ENCODE data around the gene CEP170B. TPM values are rescaled to one million over a fixed set of nuclear protein-coding genes. Genes with fewer than 3 reads are reported as not detected.
"Not testable (repeated sequence)": the region's sequence is repeated elsewhere in the genome, so short reads cannot be mapped to it uniquely, and the experiment has no call there.

CEP170B gene
- total RNA-seq, 3 donors from 2014 or later: 10.1 to 14.8 (median 13.8) TPM

DNA sequence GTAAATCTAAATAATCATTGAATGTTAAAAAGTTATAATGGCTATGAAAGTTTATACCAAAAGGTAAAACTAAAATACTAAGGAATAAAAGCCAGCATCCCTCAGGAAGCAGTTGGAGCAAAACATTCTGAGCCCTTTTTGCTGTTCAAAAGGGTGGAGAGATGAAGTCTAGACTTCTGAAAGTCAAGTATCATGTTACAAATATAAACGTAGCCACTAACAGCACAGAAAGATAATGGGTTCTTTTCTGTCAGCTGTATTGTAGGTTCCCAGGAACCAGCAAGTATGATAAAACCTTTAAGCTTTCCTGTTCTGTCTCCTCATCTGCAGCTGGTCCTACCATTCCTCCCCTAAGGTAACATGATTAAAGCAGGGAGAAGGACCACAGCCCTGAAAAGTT is 43.2 kb downstream of the CEP170B start:
- intact Hi-C loops (cut with DNase I; ENCODE audit: low total_unique reads): loop anchor here (10.0 kb wide), 1 partner anchor 1134 kb away; no protein-coding TSS in a partner anchor
- peaks cover 3 to 9% of the 10 kb centered on the region in 2 donors for H3K9me3 ChIP-seq
- H3K27ac ChIP-seq: no peak overlapping the region
- H3K4me1 ChIP-seq: no peaks in the 10 kb centered on the region
- TF ChIP-seq POLR2AphosphoS5 (IDR thresholded peaks at IDR 0.05) (no peak), POLR2A (IDR thresholded peaks at IDR 0.05) (no peak)
- TF ChIP-seq, protein P1, sequence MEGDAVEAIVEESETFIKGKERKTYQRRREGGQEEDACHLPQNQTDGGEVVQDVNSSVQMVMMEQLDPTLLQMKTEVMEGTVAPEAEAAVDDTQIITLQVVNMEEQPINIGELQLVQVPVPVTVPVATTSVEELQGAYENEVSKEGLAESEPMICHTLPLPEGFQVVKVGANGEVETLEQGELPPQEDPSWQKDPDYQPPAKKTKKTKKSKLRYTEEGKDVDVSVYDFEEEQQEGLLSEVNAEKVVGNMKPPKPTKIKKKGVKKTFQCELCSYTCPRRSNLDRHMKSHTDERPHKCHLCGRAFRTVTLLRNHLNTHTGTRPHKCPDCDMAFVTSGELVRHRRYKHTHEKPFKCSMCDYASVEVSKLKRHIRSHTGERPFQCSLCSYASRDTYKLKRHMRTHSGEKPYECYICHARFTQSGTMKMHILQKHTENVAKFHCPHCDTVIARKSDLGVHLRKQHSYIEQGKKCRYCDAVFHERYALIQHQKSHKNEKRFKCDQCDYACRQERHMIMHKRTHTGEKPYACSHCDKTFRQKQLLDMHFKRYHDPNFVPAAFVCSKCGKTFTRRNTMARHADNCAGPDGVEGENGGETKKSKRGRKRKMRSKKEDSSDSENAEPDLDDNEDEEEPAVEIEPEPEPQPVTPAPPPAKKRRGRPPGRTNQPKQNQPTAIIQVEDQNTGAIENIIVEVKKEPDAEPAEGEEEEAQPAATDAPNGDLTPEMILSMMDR (IDR thresholded peaks at IDR 0.05): no peak
- H3K36me3 ChIP-seq: no peaks in the 10 kb centered on the region
- H3K27me3 ChIP-seq: peaks cover 0 to 7% of the 10 kb centered on the region in 2 donors
- H3K4me3 ChIP-seq: no peak overlapping the region
- no peak for DNase-seq (ENCODE audit: low spot score in 2 of 2)

DNA sequence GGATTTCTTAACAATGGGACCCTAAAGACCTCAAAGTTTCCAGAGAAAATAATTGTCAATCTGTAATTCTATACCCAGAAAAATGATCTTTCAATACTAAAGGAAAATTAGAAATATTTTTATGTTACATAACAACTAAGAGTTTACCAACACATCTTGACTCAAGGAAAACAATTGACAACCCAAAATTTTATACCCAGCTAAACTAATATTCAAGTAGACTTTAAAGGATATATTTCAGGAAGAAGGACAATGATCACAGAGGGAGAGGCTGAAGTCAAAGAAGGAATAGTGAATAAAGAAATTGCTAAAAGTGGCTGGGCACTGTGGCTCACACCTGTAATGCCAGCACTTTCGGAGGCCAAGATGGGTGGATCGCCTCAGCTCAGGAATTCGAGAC is 47.0 kb downstream of the CEP170B start:
- Histone ChIP-seq H3K27ac (no peak overlapping the region), H3K4me1 (no peaks in the 10 kb centered on the region), H3K4me3 (no peak overlapping the region), H3K9me3 (peaks cover 3 to 9% of the 10 kb centered on the region in 2 donors), H3K36me3 (no peaks in the 10 kb centered on the region), H3K27me3 (no peaks in the 10 kb centered on the region)
- DNase-seq (ENCODE audit: low spot score in 2 of 2): peak in 1 of 2 donors; percentile 10
- TF ChIP-seq, protein P1 (IDR thresholded peaks at IDR 0.05): no peak
- no peak for TF ChIP-seq POLR2AphosphoS5 (IDR thresholded peaks at IDR 0.05)
- no peak for TF ChIP-seq POLR2A (IDR thresholded peaks at IDR 0.05)
- intact Hi-C loops (cut with DNase I; ENCODE audit: low total_unique reads): no loop called here

DNA sequence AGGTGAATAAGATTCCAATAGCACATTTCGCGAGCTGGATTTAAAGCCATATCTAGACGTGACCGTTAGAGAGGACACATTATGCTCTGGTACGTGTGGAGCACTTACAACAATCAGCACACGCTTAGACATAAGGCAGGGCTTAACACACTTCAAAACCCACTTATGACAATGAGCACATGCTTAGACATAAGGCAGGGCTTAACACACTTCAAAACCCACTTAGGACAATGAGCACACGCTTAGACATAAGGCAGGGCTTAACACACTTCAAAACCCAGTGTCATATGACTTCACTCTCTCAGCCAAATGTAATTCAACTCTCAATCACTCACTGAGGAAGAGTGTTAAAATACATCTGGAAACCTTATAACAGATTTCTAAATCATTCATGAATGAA is 48.4 kb downstream of the CEP170B start:
- Histone ChIP-seq H3K27ac (no peak overlapping the region), H3K9me3 (peaks cover 3 to 9% of the 10 kb centered on the region in 2 donors), H3K4me3 (no peak overlapping the region), H3K27me3 (no peaks in the 10 kb centered on the region), H3K4me1 (no peaks in the 10 kb centered on the region), H3K36me3 (no peaks in the 10 kb centered on the region)
- no peak for DNase-seq (ENCODE audit: low spot score in 2 of 2)
- TF ChIP-seq POLR2AphosphoS5 (IDR thresholded peaks at IDR 0.05) (no peak), POLR2A (IDR thresholded peaks at IDR 0.05) (no peak)
- TF ChIP-seq, protein P1 (IDR thresholded peaks at IDR 0.05): no peak
- intact Hi-C loops (cut with DNase I; ENCODE audit: low total_unique reads): no loop called here

DNA sequence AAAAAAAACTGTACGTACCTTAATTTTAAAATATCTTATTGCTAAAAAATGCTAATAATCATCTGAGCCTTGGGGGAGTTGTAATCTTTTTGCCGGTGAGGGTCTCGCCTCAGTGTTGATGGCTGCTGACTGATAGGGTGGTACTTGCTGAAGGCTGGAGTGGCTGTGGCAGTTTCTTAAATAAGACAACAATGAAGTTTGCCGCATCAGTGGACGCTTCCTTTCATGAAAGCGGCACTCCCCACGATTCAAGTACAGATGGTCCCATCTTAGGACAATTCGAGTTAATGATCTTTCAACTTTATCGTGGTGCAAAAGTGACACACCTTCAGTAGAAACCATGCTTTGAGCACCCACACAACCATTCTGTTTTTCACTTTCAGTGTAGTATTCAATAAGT is 52.0 kb downstream of the CEP170B start:
- peaks cover 3 to 5% of the 10 kb centered on the region in 2 donors for H3K9me3 ChIP-seq
- intact Hi-C loops (cut with DNase I; ENCODE audit: low total_unique reads): no loop called here
- no peaks in the 10 kb centered on the region for H3K36me3 ChIP-seq
- H3K4me3 ChIP-seq: no peak overlapping the region
- TF ChIP-seq, protein P1 (IDR thresholded peaks at IDR 0.05): no peak
- TF ChIP-seq POLR2A (IDR thresholded peaks at IDR 0.05): no peak
- TF ChIP-seq POLR2AphosphoS5 (IDR thresholded peaks at IDR 0.05): no peak
- H3K27me3 ChIP-seq: no peaks in the 10 kb centered on the region
- H3K27ac ChIP-seq: no peak overlapping the region
- no peaks in the 10 kb centered on the region for H3K4me1 ChIP-seq
- DNase-seq (ENCODE audit: low spot score in 2 of 2): no peak

DNA sequence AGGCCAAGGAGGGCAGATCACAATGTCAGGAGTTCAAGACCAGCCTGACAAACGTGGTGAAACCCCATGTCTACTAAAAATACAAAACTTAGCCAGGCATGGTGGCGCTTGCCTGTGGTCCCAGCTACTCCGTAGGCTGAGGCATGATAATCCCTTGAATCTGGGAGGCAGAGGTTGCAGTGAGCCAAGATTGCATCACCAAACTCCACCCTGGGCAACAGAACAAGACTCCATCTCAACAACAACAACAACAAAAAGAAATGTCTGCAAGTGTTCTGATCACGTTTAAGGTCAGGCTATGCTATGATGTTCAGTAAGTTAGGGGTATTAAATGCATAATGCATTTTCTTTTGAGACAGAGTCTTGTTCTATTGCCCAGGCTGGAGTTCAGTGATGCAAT is 52.9 kb downstream of the CEP170B start:
- no peak overlapping the region for H3K4me3 ChIP-seq
- no peaks in the 10 kb centered on the region for H3K36me3 ChIP-seq
- intact Hi-C loops (cut with DNase I; ENCODE audit: low total_unique reads): no loop called here
- no peaks in the 10 kb centered on the region for H3K27me3 ChIP-seq
- no peak overlapping the region for H3K27ac ChIP-seq
- no peaks in the 10 kb centered on the region for H3K9me3 ChIP-seq
- TF ChIP-seq POLR2A (IDR thresholded peaks at IDR 0.05) (no peak), POLR2AphosphoS5 (IDR thresholded peaks at IDR 0.05) (no peak)
- TF ChIP-seq, protein P1 (IDR thresholded peaks at IDR 0.05): no peak
- no peak for DNase-seq (ENCODE audit: low spot score in 2 of 2)
- no peaks in the 10 kb centered on the region for H3K4me1 ChIP-seq

DNA sequence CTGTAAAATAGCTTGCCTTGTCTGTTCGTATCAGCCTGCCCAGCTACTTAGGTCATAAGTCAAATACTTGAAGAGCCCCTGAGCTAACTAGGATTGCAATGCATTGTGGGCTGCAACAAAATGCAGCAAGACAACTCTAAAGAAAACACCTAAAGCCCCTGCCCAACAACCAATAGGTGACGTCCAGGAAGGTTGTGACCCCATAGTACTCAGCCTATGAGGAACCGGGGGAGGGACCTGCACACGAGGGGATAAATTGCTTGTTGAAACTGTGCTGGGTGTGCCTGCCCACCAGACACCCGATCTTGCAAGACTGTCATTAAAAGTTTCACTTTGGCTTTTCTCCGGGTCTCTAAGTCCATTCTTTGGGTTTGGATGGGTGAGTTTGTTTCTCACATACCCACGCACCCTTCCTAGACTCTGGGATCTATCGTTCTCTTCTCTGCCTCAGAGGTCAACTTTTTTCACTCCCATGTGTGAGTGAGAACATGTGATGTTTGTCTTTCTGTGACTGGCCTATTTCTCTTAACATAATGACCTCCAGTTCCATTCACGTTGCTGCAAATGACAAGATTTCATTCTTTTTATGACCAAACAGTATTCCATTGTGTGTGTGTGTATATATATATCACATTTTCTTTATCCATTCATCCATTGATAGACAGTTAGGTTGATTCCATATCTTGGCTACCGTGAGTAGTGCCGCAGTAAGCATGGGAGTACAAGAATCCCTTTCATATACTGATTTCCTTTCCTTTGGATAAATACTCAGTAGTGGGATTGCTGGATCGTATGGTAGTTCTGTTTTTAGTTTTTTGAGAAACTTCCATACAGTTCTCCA is 54.3 kb downstream of the CEP170B start:
- intact Hi-C loops (cut with DNase I; ENCODE audit: low total_unique reads); H3K36me3 ChIP-seq; H3K27me3 ChIP-seq; H3K4me1 ChIP-seq; H3K4me3 ChIP-seq; H3K27ac ChIP-seq; DNase-seq (ENCODE audit: low spot score in 2 of 2); H3K9me3 ChIP-seq: not testable (repeated sequence)
